Natural killer cell treated with Interleukin-12 subunit alpha and Interleukin-12 subunit beta and Interleukin-15 and Interleukin-18, amount 100 ng/mL, for 72 hours (primary cell): ENCODE measurements around the gene HLA-B. TPM values are rescaled to one million over a fixed set of nuclear protein-coding genes. Genes with fewer than 3 reads are reported as not detected.

ENCODE experiments used
- ATAC-seq, 2 donors: fragments of 150-1000 bp; cut with Tn5 transposase in 1 of 2; sonication (Bioruptor Pico), chemical (Tn5 transposase) in 1 of 2; 2 replicates each; pipeline ENCODE4 v1.10.0; 2021
- DNase-seq: peaks from one replicate; pipeline ENCODE4 v3.0.0; 2022; ENCODE audit warnings: low spot score
- H3K27ac Mint-ChIP-seq, 2 donors: 1 replicate in 1 of 2; 2 replicates in 1 of 2; pipeline ENCODE4 v1.8.0; 2022; ENCODE audit warnings: mixed read lengths in 2 of 2, mild to moderate bottlenecking in 1 of 2, moderate library complexity in 1 of 2
- H3K27me3 Mint-ChIP-seq, 2 donors: 1 replicate in 1 of 2; 2 replicates in 1 of 2; pipeline ENCODE4 v1.8.0; 2022; ENCODE audit warnings: mixed read lengths in 2 of 2
- H3K36me3 Mint-ChIP-seq: one replicate; pipeline ENCODE4 v1.8.0; 2022; ENCODE audit warnings: mixed read lengths
- H3K4me1 Mint-ChIP-seq, 2 donors: 1 replicate in 1 of 2; 2 replicates in 1 of 2; pipeline ENCODE4 v1.8.0; 2022; ENCODE audit warnings: low read depth in 2 of 2, mixed read lengths in 2 of 2, mild to moderate bottlenecking in 1 of 2
- H3K4me3 Mint-ChIP-seq: one replicate; pipeline ENCODE4 v1.8.0; 2022; ENCODE audit warnings: mixed read lengths
- H3K9me3 Mint-ChIP-seq: 2 replicates; pipeline ENCODE4 v1.8.0; 2022; ENCODE audit warnings: mixed read lengths
- total RNA-seq, 2 donors: library from RNA; stranded (reverse); gene quantifications; one replicate each; pipeline ENCODE4 v1.2.3, GENCODE V29; 2022

The HLA-B gene
- total RNA-seq, 2 donors from 2014 or later, result 3,852 to 7,384 TPM

DNA sequence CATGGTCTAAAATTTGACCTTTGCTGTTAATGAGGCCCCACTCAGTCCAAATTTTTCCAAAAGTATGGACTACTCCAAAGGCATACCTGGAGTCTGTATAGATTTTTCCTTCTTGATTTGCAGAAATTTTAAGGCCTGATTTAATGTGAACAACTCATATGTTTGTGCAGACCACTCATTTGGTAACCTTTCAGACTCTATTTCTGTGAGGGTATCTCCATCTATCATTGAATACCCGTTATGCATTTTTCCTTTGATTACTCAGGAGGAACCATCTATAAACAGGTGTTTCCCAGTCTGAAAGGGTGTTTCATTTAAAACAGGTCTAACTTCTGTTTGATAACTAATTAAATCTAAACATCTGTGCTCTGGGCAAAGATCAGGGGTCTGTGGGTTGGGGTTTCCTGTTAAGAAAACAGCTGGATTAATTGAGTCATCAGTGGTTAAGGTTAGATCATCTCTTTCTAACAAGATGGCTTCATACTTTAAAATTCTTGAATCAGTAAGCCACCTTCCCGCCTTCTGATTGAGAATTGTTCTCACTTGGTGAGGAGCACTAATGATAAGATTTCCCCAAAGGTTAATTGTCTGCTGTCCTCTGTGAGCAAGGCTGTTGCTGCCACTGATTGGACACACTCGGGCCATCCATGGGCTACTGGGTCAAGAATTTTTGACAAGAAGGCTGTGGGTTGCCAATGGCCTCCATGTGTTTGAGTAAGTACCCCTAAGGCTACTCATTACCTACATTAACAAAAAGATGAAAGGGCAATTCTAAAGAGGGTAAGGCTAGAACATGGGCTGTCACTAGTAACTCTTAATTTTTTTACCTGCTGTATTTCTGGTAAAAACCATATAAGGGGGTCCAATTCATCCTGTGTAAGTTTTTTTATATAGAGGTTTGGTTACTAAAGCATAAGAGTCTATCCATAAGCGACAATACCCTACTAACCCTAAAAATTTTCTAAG, 24.1 kb downstream of the HLA-B start:
- Mint-ChIP-seq H3K36me3 (peaks cover 39% of the 10 kb centered on the region), H3K4me1 (peaks cover 7 to 18% of the 10 kb centered on the region in 2 donors), H3K27ac (peak overlapping the region; percentile 50 to 60), H3K27me3 (peaks cover 0 to 2% of the 10 kb centered on the region in 2 donors), H3K4me3 (peak overlapping the region; percentile 30), H3K9me3 (peaks cover 20% of the 10 kb centered on the region)
- ATAC-seq, result peak; percentile 84 to 93
- DNase-seq, result no peak

- no peak for ATAC-seq
- DNase-seq, result no peak
- Mint-ChIP-seq H3K4me3 (no peak overlapping the region), H3K27ac (no peak overlapping the region), H3K4me1 (peaks cover 7 to 14% of the 10 kb centered on the region in 2 donors), H3K9me3 (peaks cover 4% of the 10 kb centered on the region), H3K36me3 (peaks cover 25% of the 10 kb centered on the region), H3K27me3 (peaks cover 7 to 10% of the 10 kb centered on the region in 2 donors)
Measured at GRCh38 chr6:31328355-31328960, 28.5 kb downstream of the HLA-B start.

GRCh38 chr6:31321820-31322219, 35.2 kb downstream of the HLA-B start:
- peaks cover 34 to 41% of the 10 kb centered on the region in 2 donors for H3K27me3 Mint-ChIP-seq
- H3K4me1 Mint-ChIP-seq, result no peaks in the 10 kb centered on the region
- H3K4me3 Mint-ChIP-seq, result no peak overlapping the region
- DNase-seq, result no peak
- no peaks in the 10 kb centered on the region for H3K9me3 Mint-ChIP-seq
- H3K36me3 Mint-ChIP-seq, result peaks cover 15% of the 10 kb centered on the region
- ATAC-seq, result no peak
- H3K27ac Mint-ChIP-seq, result no peak overlapping the region

DNA sequence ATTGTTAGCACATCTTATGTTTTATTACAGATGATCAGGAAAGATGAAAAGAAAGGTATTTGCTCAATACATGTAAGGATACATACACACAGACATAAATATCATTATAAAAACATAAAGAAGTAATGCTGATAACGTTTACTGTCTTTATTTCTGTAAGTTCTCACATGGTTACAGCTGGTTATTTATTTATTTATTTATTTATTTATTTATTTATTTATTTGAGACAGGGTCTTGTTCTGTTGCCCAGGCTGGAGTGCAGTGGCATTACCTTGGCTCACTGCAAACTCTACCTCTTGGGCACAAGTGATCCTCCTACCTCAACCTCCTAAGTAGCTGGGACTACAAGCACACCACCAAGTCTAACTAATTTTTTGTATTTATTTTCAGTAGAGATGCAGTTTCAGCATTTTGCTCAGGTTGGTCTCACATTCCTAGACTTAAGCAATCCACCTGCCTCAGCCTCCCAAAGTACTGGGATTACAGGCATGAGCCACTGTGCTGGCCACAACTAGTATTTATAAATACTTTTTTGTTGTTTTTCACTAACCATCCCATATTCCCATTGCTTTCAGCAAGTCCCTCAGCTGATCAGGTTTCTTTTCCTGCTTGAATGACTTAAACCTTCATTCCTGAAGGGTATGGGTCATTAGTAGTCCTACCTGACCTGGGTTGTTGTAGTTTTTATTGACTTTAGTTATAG, 35.8 kb downstream of the HLA-B start:
- ATAC-seq (no peak), DNase-seq (no peak)
- no peaks in the 10 kb centered on the region for H3K4me1 Mint-ChIP-seq
- no peak overlapping the region for H3K27ac Mint-ChIP-seq
- no peak overlapping the region for H3K4me3 Mint-ChIP-seq
- peaks cover 36 to 47% of the 10 kb centered on the region in 2 donors for H3K27me3 Mint-ChIP-seq
- H3K36me3 Mint-ChIP-seq, result peaks cover 13% of the 10 kb centered on the region
- H3K9me3 Mint-ChIP-seq, result no peaks in the 10 kb centered on the region

- H3K4me3 Mint-ChIP-seq, result no peak overlapping the region
- H3K27me3 Mint-ChIP-seq, result peaks cover 27 to 39% of the 10 kb centered on the region in 2 donors
- H3K27ac Mint-ChIP-seq, result no peak overlapping the region
- H3K36me3 Mint-ChIP-seq, result no peaks in the 10 kb centered on the region
- H3K4me1 Mint-ChIP-seq, result no peaks in the 10 kb centered on the region
- DNase-seq, result no peak
- no peaks in the 10 kb centered on the region for H3K9me3 Mint-ChIP-seq
- ATAC-seq, result no peak
Measured at GRCh38 chr6:31317036-31317435, 39.9 kb downstream of the HLA-B start.

DNA sequence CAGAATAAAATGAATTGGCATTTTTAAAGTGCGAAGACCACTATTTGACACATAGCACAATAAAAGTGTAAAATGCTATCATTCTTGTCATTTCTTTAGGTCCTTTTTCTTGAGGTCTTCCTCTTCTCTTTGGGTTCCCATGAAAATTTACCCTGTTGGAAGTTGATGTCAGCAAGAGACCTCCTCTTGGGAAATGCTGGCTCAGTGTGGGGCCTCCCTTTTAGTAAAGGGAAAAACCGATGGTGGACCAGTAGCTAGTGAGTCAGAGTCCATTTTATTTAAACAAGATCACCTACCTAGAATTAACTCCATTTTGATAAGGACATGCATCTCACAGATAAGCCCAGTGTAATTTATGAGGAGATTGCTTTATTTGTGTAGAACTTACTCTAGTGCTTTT, 47.3 kb downstream of the HLA-B start:
- H3K27ac Mint-ChIP-seq, result peak overlapping the region in 1 of 2 donors; percentile 13
- peak overlapping the region; percentile 51 for H3K4me3 Mint-ChIP-seq

DNA sequence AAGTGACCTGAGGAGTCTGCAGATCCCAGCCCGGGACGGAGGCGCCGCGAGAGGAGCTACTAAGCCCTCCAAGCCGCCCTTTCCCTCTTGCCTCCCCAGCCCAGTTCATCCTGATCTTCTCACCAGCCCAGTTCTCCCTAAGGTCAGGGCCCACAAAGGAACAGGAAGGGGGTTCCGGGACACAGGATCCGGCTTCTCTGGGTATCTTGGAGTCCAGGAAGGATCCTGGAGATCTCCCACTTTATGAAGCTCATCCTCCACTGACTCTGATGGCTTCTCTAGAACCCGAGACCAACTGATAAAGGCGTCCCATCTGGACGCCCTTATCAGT, 48.2 kb downstream of the HLA-B start:
- no peak for ATAC-seq
- peak overlapping the region; percentile 75 for H3K4me3 Mint-ChIP-seq
- DNase-seq, result no peak

More for the DNA sequence above, 47.3 kb downstream of the HLA-B start:
- no peaks in the 10 kb centered on the region for H3K9me3 Mint-ChIP-seq
- no peak for ATAC-seq
- peaks cover 3 to 5% of the 10 kb centered on the region in 2 donors for H3K4me1 Mint-ChIP-seq
- DNase-seq, result no peak
- no peaks in the 10 kb centered on the region for H3K36me3 Mint-ChIP-seq
- H3K27me3 Mint-ChIP-seq, result peaks cover 25 to 38% of the 10 kb centered on the region in 2 donors

GRCh38 chr6:31308050-31308844, 48.7 kb downstream of the HLA-B start:
- Mint-ChIP-seq H3K27ac (no peak overlapping the region), H3K27me3 (peaks cover 31 to 44% of the 10 kb centered on the region in 2 donors)

More for the DNA sequence above, 48.2 kb downstream of the HLA-B start:
- H3K27ac Mint-ChIP-seq, result no peak overlapping the region
- H3K9me3 Mint-ChIP-seq, result no peaks in the 10 kb centered on the region
- H3K27me3 Mint-ChIP-seq, result peaks cover 25 to 38% of the 10 kb centered on the region in 2 donors
- H3K36me3 Mint-ChIP-seq, result no peaks in the 10 kb centered on the region
- H3K4me1 Mint-ChIP-seq, result peaks cover 3 to 5% of the 10 kb centered on the region in 2 donors

DNA sequence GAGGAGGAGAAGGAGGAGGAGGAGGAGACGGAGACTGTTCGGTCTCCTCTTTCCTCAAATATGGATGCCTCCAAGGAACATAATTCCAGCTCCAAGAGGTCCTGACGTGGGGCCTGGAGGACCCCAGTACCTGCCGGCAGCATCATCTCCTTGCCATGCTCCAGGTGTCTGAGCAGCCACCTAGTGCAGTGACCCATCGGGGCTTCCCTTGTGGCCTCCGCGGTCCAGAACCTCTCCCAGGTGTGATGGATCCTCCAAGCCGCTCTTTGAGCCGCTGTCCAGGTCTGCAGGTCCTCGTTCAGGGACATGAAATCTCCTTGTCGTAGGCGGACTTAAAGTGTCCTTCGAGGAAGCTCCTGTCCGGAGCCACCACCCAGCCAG, 49.3 kb downstream of the HLA-B start:
- Mint-ChIP-seq H3K27me3 (peaks cover 29 to 43% of the 10 kb centered on the region in 2 donors), H3K4me3 (no peak overlapping the region), H3K27ac (no peak overlapping the region), H3K36me3 (no peaks in the 10 kb centered on the region), H3K4me1 (peaks cover 3 to 5% of the 10 kb centered on the region in 2 donors), H3K9me3 (no peaks in the 10 kb centered on the region)
- DNase-seq, result no peak
- no peak for ATAC-seq

More at GRCh38 chr6:31308050-31308844, 48.7 kb downstream of the HLA-B start:
- ATAC-seq (peak; percentile 71 to 83), DNase-seq (peak; percentile 65)
- no peaks in the 10 kb centered on the region for H3K36me3 Mint-ChIP-seq
- H3K9me3 Mint-ChIP-seq, result no peaks in the 10 kb centered on the region
- H3K4me3 Mint-ChIP-seq, result peak overlapping the region; percentile 75
- peaks cover 3 to 5% of the 10 kb centered on the region in 2 donors for H3K4me1 Mint-ChIP-seq

DNA sequence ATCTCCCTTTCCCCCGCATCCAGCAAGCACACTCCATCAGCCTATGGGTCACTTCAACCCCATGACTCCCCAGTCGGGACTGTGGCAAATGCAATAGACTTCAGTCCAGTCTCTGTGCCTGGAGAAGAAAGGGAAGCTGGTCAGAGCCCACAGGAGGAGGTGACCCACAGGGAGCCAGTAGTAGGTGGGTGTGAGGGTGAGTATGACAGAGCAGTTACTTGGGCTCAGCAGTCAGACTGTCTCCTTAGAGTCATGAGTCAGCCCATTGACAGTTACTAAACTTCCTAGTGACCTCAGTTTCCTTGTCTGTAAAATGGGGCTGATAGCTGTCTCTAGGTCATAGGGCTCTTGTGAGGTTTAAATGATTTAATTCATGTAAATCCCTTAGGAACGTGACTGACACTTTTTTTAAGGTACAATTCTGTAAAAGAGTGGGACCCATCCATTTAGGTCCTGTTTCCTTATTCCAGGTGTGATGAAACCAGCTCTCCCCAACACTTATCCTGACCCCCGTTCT, 51.2 kb downstream of the HLA-B start:
- no peaks in the 10 kb centered on the region for H3K36me3 Mint-ChIP-seq
- H3K4me3 Mint-ChIP-seq, result no peak overlapping the region
- peak; percentile 51 to 76 for ATAC-seq
- H3K27ac Mint-ChIP-seq, result no peak overlapping the region
- H3K9me3 Mint-ChIP-seq, result no peaks in the 10 kb centered on the region
- no peak for DNase-seq
- peaks cover 29 to 31% of the 10 kb centered on the region in 2 donors for H3K27me3 Mint-ChIP-seq
- H3K4me1 Mint-ChIP-seq, result peaks cover 3 to 5% of the 10 kb centered on the region in 2 donors

DNA sequence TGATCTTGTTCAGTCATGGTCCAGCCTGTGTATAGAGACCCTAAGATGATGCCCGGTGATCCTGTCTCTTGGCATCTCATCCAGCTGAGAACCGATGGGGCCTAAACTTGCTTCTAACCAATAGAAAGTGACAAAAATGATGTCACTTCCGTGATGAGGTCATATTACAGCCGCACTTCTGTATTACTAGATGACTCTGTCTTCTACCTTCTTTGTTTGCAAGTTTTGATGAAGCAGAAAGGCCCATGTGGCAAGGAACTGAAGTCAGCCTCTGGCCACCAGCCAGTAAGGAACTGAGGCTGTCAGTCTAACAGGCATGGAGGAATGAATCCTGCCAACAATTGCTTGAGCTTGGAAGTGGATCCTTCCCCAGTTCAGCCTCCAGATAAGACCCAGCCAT, 52.3 kb downstream of the HLA-B start:
- ATAC-seq, result no peak
- Mint-ChIP-seq H3K9me3 (no peaks in the 10 kb centered on the region), H3K4me1 (peaks cover 3 to 5% of the 10 kb centered on the region in 2 donors), H3K27me3 (peaks cover 29 to 30% of the 10 kb centered on the region in 2 donors), H3K27ac (no peak overlapping the region), H3K36me3 (no peaks in the 10 kb centered on the region), H3K4me3 (no peak overlapping the region)
- DNase-seq, result no peak
